GM21447 (cell line): ENCODE measurements around the gene RNF152.

Source experiments
- ATAC-seq: cut with Tn5 transposase; IDR thresholded peaks from one replicate; pipeline ENCODE4 v1.9.1; 2021; ENCODE audit not compliant: unreplicated experiment

RNF152 gene

DNA sequence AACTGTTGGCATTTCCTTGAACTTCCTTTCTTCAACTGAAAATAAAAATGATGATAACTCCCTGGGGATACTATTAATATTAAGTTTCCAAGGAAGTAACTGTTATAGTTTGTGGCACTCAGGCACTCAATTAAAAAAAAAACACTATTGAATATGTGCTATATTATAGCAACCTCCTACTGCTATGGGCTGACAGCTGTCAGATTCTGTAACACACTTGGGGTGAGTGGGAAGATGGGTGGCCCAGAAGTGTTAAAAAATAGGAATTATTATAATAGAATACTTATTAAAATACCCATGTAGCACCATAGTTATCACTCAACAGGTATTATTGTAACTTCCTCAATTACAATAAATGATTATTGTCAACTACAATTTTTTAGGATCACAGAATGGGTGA, 130.9 kb downstream of the RNF152 start:
- no peak for ATAC-seq
